PC-9 (cell line): Measurements from ENCODE around the gene PARK7. TPM values are rescaled to one million over a fixed set of nuclear protein-coding genes. Genes with fewer than 3 reads are reported as not detected.

Experiments used
- BruUV-seq: library from RNA; stranded (reverse); fragments of 400-500 nt; replicated peaks from 2 replicates; lab custom pipeline; 2021; lab: Mats Ljungman, UMichigan
- CTCF ChIA-PET: fragments of 300-600 bp; sonication (Branson Sonifier 250); formaldehyde crosslinking; loops from one replicate; lab custom pipeline; 2022; ENCODE audit warnings: antibody characterized with exemption; lab: Charles Lee
- POLR2A ChIA-PET: fragments of 300-600 bp; sonication (Branson Sonifier 250); formaldehyde crosslinking; loops from one replicate; lab custom pipeline; 2022; ENCODE audit warnings: antibody characterized with exemption; ENCODE audit not compliant: unreplicated experiment; lab: Charles Lee
- DNase-seq, 2 experiments: peaks; one replicate each; pipeline versions ENCODE4 v3.0.0 to v3.0.0-alpha.2; 2015 to 2022; ENCODE audit warnings: mixed read lengths in 1 of 2
- H2AFZ ChIP-seq: fragments of 200-600 bp; sonication (generic); 2 replicates; pipeline ENCODE4 v1.8.1; 2017; ENCODE audit warnings: antibody characterized with exemption
- H3F3A ChIP-seq: fragments of 200-600 bp; sonication (generic); 2 replicates; pipeline ENCODE4 v1.8.1; 2017; ENCODE audit warnings: antibody characterized with exemption, mild to moderate bottlenecking, low read depth; ENCODE audit not compliant: insufficient read depth
- H3K27ac ChIP-seq: fragments of 200-600 bp; sonication (generic); 2 replicates; pipeline ENCODE4 v1.6.1; 2016; ENCODE audit warnings: mixed run types
- H3K27me3 ChIP-seq: fragments of 200-600 bp; sonication (generic); 2 replicates; pipeline ENCODE4 v1.6.1; 2016; ENCODE audit warnings: low read depth, mixed run types; ENCODE audit not compliant: insufficient read depth
- H3K36me3 ChIP-seq: fragments of 200-600 bp; sonication (generic); 2 replicates; pipeline ENCODE4 v1.6.1; 2016; ENCODE audit warnings: low read depth, mixed run types
- H3K4me1 ChIP-seq: fragments of 200-600 bp; sonication (generic); replicated peaks from 2 replicates; pipeline ENCODE4 v1.6.1; 2016; ENCODE audit warnings: mixed run types; ENCODE audit not compliant: insufficient read depth
- H3K4me2 ChIP-seq: fragments of 200-600 bp; sonication (generic); 2 replicates; pipeline ENCODE4 v1.6.1; 2017; ENCODE audit warnings: mixed run types
- H3K4me3 ChIP-seq: fragments of 200-600 bp; sonication (generic); 2 replicates; pipeline ENCODE4 v1.6.1; 2016; ENCODE audit warnings: mixed run types
- H3K79me2 ChIP-seq: fragments of 200-600 bp; sonication (generic); 2 replicates; pipeline ENCODE4 v1.6.1; 2017; ENCODE audit warnings: low read depth, mixed run types
- H3K9me2 ChIP-seq: fragments of 200-600 bp; sonication (generic); 2 replicates; pipeline ENCODE4 v1.8.1; 2017; ENCODE audit warnings: mild to moderate bottlenecking; ENCODE audit not compliant: insufficient read depth
- H3K9me3 ChIP-seq: fragments of 200-600 bp; sonication (generic); 2 replicates; pipeline ENCODE4 v1.8.1; 2016; ENCODE audit warnings: low read depth; ENCODE audit not compliant: insufficient read depth
- H4K20me1 ChIP-seq: fragments of 200-600 bp; sonication (generic); 2 replicates; pipeline ENCODE4 v1.8.1; 2017; ENCODE audit not compliant: insufficient read depth
- CTCF ChIP-seq: fragments of 200-600 bp; sonication (generic); conservative IDR thresholded peaks from 2 replicates; pipeline ENCODE4 v1.6.1; 2017; ENCODE audit warnings: mixed run types, antibody characterized with exemption, mild to moderate bottlenecking, moderate library complexity
- EZH2 ChIP-seq: fragments of 200-600 bp; sonication (generic); IDR thresholded peaks from 2 replicates; pipeline ENCODE4 v1.8.0; 2017; ENCODE audit warnings: antibody characterized with exemption, low read depth
- intact Hi-C: fragments of 100-400 bp; cut with micrococcal nuclease; formaldehyde crosslinking; loops from one replicate; pipeline ENCODE4 v1.10.0; 2022; ENCODE audit not compliant: unreplicated experiment
- total RNA-seq: library from RNA; stranded (reverse); gene quantifications from 2 replicates; pipeline ENCODE4 v1.2.3, GENCODE V29; 2021

The PARK7 gene
- total RNA-seq, 1 experiment from 2014 or later, result 291 TPM

- ChIA-PET POLR2A (no interaction called here), CTCF (no interaction called here)
- Histone ChIP-seq H3K9me2 (no peaks in the 10 kb centered on the region), H3K79me2 (no peaks in the 10 kb centered on the region), H3K27ac (no peak overlapping the region), H3F3A (no peaks in the 10 kb centered on the region), H4K20me1 (no peaks in the 10 kb centered on the region), H2AFZ (no peak overlapping the region), H3K4me1 (no peaks in the 10 kb centered on the region), H3K4me2 (no peak overlapping the region), H3K4me3 (no peak overlapping the region), H3K27me3 (no peaks in the 10 kb centered on the region), H3K9me3 (no peaks in the 10 kb centered on the region), H3K36me3 (no peaks in the 10 kb centered on the region)
- intact Hi-C loops, result no loop called here
- no TSS peak for BruUV-seq
- TF ChIP-seq EZH2 (no peak), CTCF (no peak)
- no peak for DNase-seq
Measured at GRCh38 chr1:7995437-7995836, 33.9 kb downstream of the PARK7 start.

GRCh38 chr1:8002329-8002910, 40.9 kb downstream of the PARK7 start:
- TF ChIP-seq EZH2, result no peak
- no peak for TF ChIP-seq CTCF
- intact Hi-C loops, result no loop called here
- H2AFZ ChIP-seq, result no peak overlapping the region
- no peak overlapping the region for H3K4me3 ChIP-seq
- H3K36me3 ChIP-seq, result no peaks in the 10 kb centered on the region
- H3F3A ChIP-seq, result peaks cover 31% of the 10 kb centered on the region
- no peak overlapping the region for H3K27ac ChIP-seq
- H3K79me2 ChIP-seq, result no peaks in the 10 kb centered on the region
- CTCF ChIA-PET, result no interaction called here
- H3K27me3 ChIP-seq, result no peaks in the 10 kb centered on the region
- no peaks in the 10 kb centered on the region for H3K9me3 ChIP-seq
- H3K4me2 ChIP-seq, result no peak overlapping the region
- no peaks in the 10 kb centered on the region for H3K9me2 ChIP-seq
- no TSS peak for BruUV-seq
- no peak for DNase-seq
- H4K20me1 ChIP-seq, result no peaks in the 10 kb centered on the region
- POLR2A ChIA-PET, result no interaction called here
- H3K4me1 ChIP-seq, result peaks cover 31% of the 10 kb centered on the region

- intact Hi-C loops, result no loop called here
- no peaks in the 10 kb centered on the region for H3K9me3 ChIP-seq
- H3K79me2 ChIP-seq, result no peaks in the 10 kb centered on the region
- no TSS peak for BruUV-seq
- peaks cover 31% of the 10 kb centered on the region for H3K4me1 ChIP-seq
- no peak overlapping the region for H3K4me2 ChIP-seq
- ChIA-PET CTCF (no interaction called here), POLR2A (no interaction called here)
- H3K27ac ChIP-seq, result no peak overlapping the region
- no peaks in the 10 kb centered on the region for H3K36me3 ChIP-seq
- H3K4me3 ChIP-seq, result no peak overlapping the region
- H3F3A ChIP-seq, result peaks cover 36% of the 10 kb centered on the region
- no peak for TF ChIP-seq EZH2
- no peak for TF ChIP-seq CTCF
- H3K27me3 ChIP-seq, result no peaks in the 10 kb centered on the region
- H2AFZ ChIP-seq, result no peak overlapping the region
- DNase-seq, result no peak
- no peaks in the 10 kb centered on the region for H3K9me2 ChIP-seq
- H4K20me1 ChIP-seq, result no peaks in the 10 kb centered on the region
Measured at GRCh38 chr1:8002921-8003320, 41.4 kb downstream of the PARK7 start.
